ENCODE measurements around the gene EHMT2.

DNA sequence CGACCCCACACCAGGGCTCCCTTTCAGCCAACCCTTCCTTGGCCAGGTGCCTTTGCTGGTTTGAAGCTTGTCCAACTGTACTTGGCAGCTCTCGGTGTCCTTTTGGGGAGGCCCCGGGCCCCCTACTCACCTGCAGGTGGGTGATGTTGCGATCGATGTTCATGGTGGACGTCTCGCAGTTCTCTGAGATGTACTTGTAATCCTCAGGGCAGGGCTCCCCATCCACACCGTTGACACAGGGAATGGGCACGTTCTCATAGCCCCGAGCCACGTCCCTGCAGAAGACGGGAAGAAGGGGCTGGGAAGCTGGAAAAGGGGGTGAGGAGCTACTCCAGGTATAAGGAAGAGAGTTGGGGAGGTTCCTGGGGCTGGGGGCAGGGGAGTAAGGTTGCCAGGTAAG lies 13.8 kb downstream of the EHMT2 start:
- TF ChIP-seq POLR2A (IDR thresholded peaks at IDR 0.05): no peak
- TF ChIP-seq, protein P1, sequence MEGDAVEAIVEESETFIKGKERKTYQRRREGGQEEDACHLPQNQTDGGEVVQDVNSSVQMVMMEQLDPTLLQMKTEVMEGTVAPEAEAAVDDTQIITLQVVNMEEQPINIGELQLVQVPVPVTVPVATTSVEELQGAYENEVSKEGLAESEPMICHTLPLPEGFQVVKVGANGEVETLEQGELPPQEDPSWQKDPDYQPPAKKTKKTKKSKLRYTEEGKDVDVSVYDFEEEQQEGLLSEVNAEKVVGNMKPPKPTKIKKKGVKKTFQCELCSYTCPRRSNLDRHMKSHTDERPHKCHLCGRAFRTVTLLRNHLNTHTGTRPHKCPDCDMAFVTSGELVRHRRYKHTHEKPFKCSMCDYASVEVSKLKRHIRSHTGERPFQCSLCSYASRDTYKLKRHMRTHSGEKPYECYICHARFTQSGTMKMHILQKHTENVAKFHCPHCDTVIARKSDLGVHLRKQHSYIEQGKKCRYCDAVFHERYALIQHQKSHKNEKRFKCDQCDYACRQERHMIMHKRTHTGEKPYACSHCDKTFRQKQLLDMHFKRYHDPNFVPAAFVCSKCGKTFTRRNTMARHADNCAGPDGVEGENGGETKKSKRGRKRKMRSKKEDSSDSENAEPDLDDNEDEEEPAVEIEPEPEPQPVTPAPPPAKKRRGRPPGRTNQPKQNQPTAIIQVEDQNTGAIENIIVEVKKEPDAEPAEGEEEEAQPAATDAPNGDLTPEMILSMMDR (IDR thresholded peaks at IDR 0.05): no peak
